Measurements from ENCODE around the gene IGSF10.
A peak's percentile ranks its signal among the peaks of the same experiment; 100 is the strongest.

IGSF10 gene

GRCh38 chr3:151483961-151484520 is 23.2 kb upstream of the IGSF10 start (continued):
- TF ChIP-seq TSHZ2 (CRISPR knock-in tag; IDR thresholded peaks at IDR 0.05) (no peak), RARB (CRISPR knock-in tag; IDR thresholded peaks at IDR 0.05) (no peak)

GRCh38 chr3:151483488-151483887 is 22.6 kb upstream of the IGSF10 start:
- ATAC-seq, result no peak
- no peak for TF ChIP-seq ZFP30 (CRISPR knock-in tag; IDR thresholded peaks at IDR 0.05)

GRCh38 chr3:151480492-151480891 is 19.6 kb upstream of the IGSF10 start:
- no peak for TF ChIP-seq TOX (CRISPR knock-in tag; IDR thresholded peaks at IDR 0.05; ENCODE audit: borderline replicate concordance)
- no peak for TF ChIP-seq ZC3H10 (CRISPR knock-in tag; IDR thresholded peaks at IDR 0.05)
- no peak for TF ChIP-seq POU6F1 (CRISPR knock-in tag; IDR thresholded peaks at IDR 0.05; ENCODE audit: borderline replicate concordance, low read depth)
- TF ChIP-seq CREB5 (CRISPR knock-in tag; IDR thresholded peaks at IDR 0.05; ENCODE audit: low read depth), result no peak
- no peak for TF ChIP-seq ZNF8 (CRISPR knock-in tag; IDR thresholded peaks at IDR 0.05)
- no peak for TF ChIP-seq CSRNP3 (CRISPR knock-in tag; IDR thresholded peaks at IDR 0.05)
- TF ChIP-seq PATZ1 (CRISPR knock-in tag; IDR thresholded peaks at IDR 0.05; ENCODE audit: borderline replicate concordance), result no peak
- no peak for TF ChIP-seq ZFP3 (CRISPR knock-in tag; IDR thresholded peaks at IDR 0.05)
- TF ChIP-seq PPARA (CRISPR knock-in tag; IDR thresholded peaks at IDR 0.05; ENCODE audit: borderline replicate concordance), result no peak
- no peak for TF ChIP-seq CSDC2 (CRISPR knock-in tag; IDR thresholded peaks at IDR 0.05)
- no peak for TF ChIP-seq ZFP30 (CRISPR knock-in tag; IDR thresholded peaks at IDR 0.05)
- no peak for TF ChIP-seq ZNF70 (CRISPR knock-in tag; IDR thresholded peaks at IDR 0.05)
- no peak for TF ChIP-seq BACH2 (CRISPR knock-in tag; IDR thresholded peaks at IDR 0.05; ENCODE audit: borderline replicate concordance)
- no peak for TF ChIP-seq ESRRG (CRISPR knock-in tag; IDR thresholded peaks at IDR 0.05)
- no peak for TF ChIP-seq ZNF565 (CRISPR knock-in tag; conservative IDR thresholded peaks at IDR 0.05; ENCODE audit: low read depth)
- TF ChIP-seq RARB (CRISPR knock-in tag; IDR thresholded peaks at IDR 0.05), result no peak
- TF ChIP-seq OSR1 (CRISPR knock-in tag; IDR thresholded peaks at IDR 0.05), result no peak

GRCh38 chr3:151479452-151479851 is 18.6 kb upstream of the IGSF10 start:
- ATAC-seq, result peak; percentile 41; the same call in 1 of the 3 replicates
- TF ChIP-seq ARNTL (CRISPR knock-in tag; IDR thresholded peaks at IDR 0.05; ENCODE audit: borderline replicate concordance, low read depth) (no peak), SNAI2 (CRISPR knock-in tag; IDR thresholded peaks at IDR 0.05) (no peak), ZNF70 (CRISPR knock-in tag; IDR thresholded peaks at IDR 0.05) (no peak), ZFP3 (CRISPR knock-in tag; IDR thresholded peaks at IDR 0.05) (no peak), PPARA (CRISPR knock-in tag; IDR thresholded peaks at IDR 0.05; ENCODE audit: borderline replicate concordance) (no peak), GLIS3 (CRISPR knock-in tag; IDR thresholded peaks at IDR 0.05) (no peak), ISL1 (CRISPR knock-in tag; IDR thresholded peaks at IDR 0.05) (no peak), TCF4 (CRISPR knock-in tag; IDR thresholded peaks at IDR 0.05; ENCODE audit: borderline replicate concordance) (no peak), ZNF565 (CRISPR knock-in tag; conservative IDR thresholded peaks at IDR 0.05; ENCODE audit: low read depth) (no peak), BACH2 (CRISPR knock-in tag; IDR thresholded peaks at IDR 0.05; ENCODE audit: borderline replicate concordance) (no peak), TOX (CRISPR knock-in tag; IDR thresholded peaks at IDR 0.05; ENCODE audit: borderline replicate concordance) (no peak), RARB (CRISPR knock-in tag; IDR thresholded peaks at IDR 0.05) (no peak), ZC3H10 (CRISPR knock-in tag; IDR thresholded peaks at IDR 0.05) (no peak), PATZ1 (CRISPR knock-in tag; IDR thresholded peaks at IDR 0.05; ENCODE audit: borderline replicate concordance) (no peak), CREB5 (CRISPR knock-in tag; IDR thresholded peaks at IDR 0.05; ENCODE audit: low read depth) (no peak)

More at GRCh38 chr3:151480492-151480891, 19.6 kb upstream of the IGSF10 start:
- ATAC-seq, result no peak
